GM19238 (cell line): ENCODE measurements around the gene ERVH48-1.
A peak's percentile ranks its signal among the peaks of the same experiment; 100 is the strongest.
"Not testable (repeated sequence)": the region's sequence is repeated elsewhere in the genome, so short reads cannot be mapped to it uniquely, and the experiment has no call there.

Experiments used
- DNase-seq: peaks from one replicate; pipeline ENCODE4 v3.0.0; 2011; ENCODE audit warnings: low spot score; ENCODE audit not compliant: insufficient read length

Gene ERVH48-1

GRCh38 chr21:42939582-42940413, 14.4 kb upstream of the ERVH48-1 start:
- no peak for DNase-seq

- not testable (repeated sequence) for DNase-seq
Measured at GRCh38 chr21:42938606-42938995, 13.2 kb upstream of the ERVH48-1 start.

- no peak for DNase-seq
Measured at GRCh38 chr21:42937960-42938605, 12.7 kb upstream of the ERVH48-1 start.

- DNase-seq, result not testable (repeated sequence)
Measured at GRCh38 chr21:42937034-42937940, 11.9 kb upstream of the ERVH48-1 start.

GRCh38 chr21:42936360-42936759, 10.9 kb upstream of the ERVH48-1 start:
- not testable (repeated sequence) for DNase-seq

GRCh38 chr21:42933973-42934372, 8.5 kb upstream of the ERVH48-1 start:
- not testable (repeated sequence) for DNase-seq

- DNase-seq, result not testable (repeated sequence)
Measured at GRCh38 chr21:42933137-42933970, 7.9 kb upstream of the ERVH48-1 start.

GRCh38 chr21:42932378-42933136, 7.1 kb upstream of the ERVH48-1 start:
- not testable (repeated sequence) for DNase-seq

GRCh38 chr21:42931560-42932235, 6.3 kb upstream of the ERVH48-1 start:
- DNase-seq, result no peak

- no peak for DNase-seq
Measured at GRCh38 chr21:42929969-42930368, 4.5 kb upstream of the ERVH48-1 start.

- DNase-seq, result not testable (repeated sequence)
Measured at GRCh38 chr21:42927474-42928200, 2.2 kb upstream of the ERVH48-1 start.

GRCh38 chr21:42924433-42924751, 1.0 kb downstream of the ERVH48-1 start:
- no peak for DNase-seq

GRCh38 chr21:42923553-42924432, 1.6 kb downstream of the ERVH48-1 start:
- peak; percentile 80 for DNase-seq

GRCh38 chr21:42922918-42923317, 2.5 kb downstream of the ERVH48-1 start:
- DNase-seq, result no peak

GRCh38 chr21:42921927-42922326, 3.5 kb downstream of the ERVH48-1 start:
- no peak for DNase-seq

- DNase-seq, result no peak
Measured at GRCh38 chr21:42918291-42918690, 7.1 kb downstream of the ERVH48-1 start.

GRCh38 chr21:42913476-42913875, 12.0 kb downstream of the ERVH48-1 start:
- no peak for DNase-seq

GRCh38 chr21:42911920-42912319, 13.5 kb downstream of the ERVH48-1 start:
- DNase-seq, result not testable (repeated sequence)
